ENCODE results near the gene C1orf174. TPM values are rescaled to one million over a fixed set of nuclear protein-coding genes. Genes with fewer than 3 reads are reported as not detected.

Gene C1orf174
- total and polyA plus RNA-seq, 2 donors (not counting 1 experiment from before 2014, with no cell fraction given) = 24.1 to 39.6 TPM

DNA sequence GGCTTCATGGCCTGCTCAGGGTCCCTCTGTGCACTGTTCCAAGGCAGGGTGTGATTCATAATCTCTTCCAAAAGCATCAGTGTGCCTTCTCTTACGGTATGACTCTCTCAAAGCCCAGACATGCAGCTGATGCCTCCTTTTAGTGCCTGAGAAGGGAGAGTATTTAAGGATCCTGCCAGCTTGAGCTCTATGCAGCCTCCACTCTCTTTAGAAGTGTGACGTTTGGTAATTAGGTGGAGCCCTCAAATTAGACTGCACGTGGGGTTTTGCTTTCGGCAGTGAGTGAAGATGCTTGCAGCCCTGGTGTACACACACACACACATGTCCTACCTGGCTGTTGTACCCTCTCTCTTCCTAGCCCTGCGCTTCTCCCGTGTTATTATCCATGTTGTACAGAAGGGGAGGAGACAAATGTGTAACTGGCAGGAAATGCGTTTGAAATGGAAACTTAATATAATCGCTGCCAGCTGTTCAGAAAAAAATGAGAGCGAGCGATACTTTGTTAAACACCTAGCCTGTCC is 2.6 kb upstream of the C1orf174 start:
- TF ChIP-seq EZH2 (IDR thresholded peaks at IDR 0.05; ENCODE audit: low read length, missing control alignments) = no peak
- TF ChIP-seq, protein P1, sequence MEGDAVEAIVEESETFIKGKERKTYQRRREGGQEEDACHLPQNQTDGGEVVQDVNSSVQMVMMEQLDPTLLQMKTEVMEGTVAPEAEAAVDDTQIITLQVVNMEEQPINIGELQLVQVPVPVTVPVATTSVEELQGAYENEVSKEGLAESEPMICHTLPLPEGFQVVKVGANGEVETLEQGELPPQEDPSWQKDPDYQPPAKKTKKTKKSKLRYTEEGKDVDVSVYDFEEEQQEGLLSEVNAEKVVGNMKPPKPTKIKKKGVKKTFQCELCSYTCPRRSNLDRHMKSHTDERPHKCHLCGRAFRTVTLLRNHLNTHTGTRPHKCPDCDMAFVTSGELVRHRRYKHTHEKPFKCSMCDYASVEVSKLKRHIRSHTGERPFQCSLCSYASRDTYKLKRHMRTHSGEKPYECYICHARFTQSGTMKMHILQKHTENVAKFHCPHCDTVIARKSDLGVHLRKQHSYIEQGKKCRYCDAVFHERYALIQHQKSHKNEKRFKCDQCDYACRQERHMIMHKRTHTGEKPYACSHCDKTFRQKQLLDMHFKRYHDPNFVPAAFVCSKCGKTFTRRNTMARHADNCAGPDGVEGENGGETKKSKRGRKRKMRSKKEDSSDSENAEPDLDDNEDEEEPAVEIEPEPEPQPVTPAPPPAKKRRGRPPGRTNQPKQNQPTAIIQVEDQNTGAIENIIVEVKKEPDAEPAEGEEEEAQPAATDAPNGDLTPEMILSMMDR (conservative IDR thresholded peaks at IDR 0.05 in 1 of 2, IDR thresholded peaks at IDR 0.05 in 1 of 2; ENCODE audit: low read depth in 1 of 2, low read length in 2 of 2) = no peak
- H4K20me1 ChIP-seq (ENCODE audit: control insufficient read depth, extremely low read depth, insufficient read depth, low read length) = no peaks in the 10 kb centered on the region
- H3K4me2 ChIP-seq (ENCODE audit: extremely low read depth, insufficient read depth, low read length) = no peak overlapping the region
- no peaks in the 10 kb centered on the region for H3K36me3 ChIP-seq (ENCODE audit: control insufficient read depth, insufficient read depth, low read length)
- H3K4me3 ChIP-seq (replicated peaks in 1 of 4; ENCODE audit: control extremely low read depth in 1 of 4, insufficient read depth in 1 of 4, low read depth in 3 of 4, low read length in 4 of 4) = no peak overlapping the region
- H3K79me2 ChIP-seq (ENCODE audit: control insufficient read depth, insufficient read depth, low read length) = peaks cover 23% of the 10 kb centered on the region
- no peak overlapping the region for H3K27ac ChIP-seq (ENCODE audit: insufficient read depth, low read length)
- no peaks in the 10 kb centered on the region for H3K9me3 ChIP-seq (ENCODE audit: control insufficient read depth, insufficient read depth, low read depth, low read length)
- no peaks in the 10 kb centered on the region for H3K27me3 ChIP-seq (ENCODE audit: control insufficient read depth, insufficient read depth, low read length)
- no peak overlapping the region for H2AFZ ChIP-seq (ENCODE audit: low read length)
- H3K9ac ChIP-seq (ENCODE audit: insufficient read depth, low read length) = no peak overlapping the region
- H3K4me1 ChIP-seq (ENCODE audit: control insufficient read depth, extremely low read depth, insufficient read depth, low read length) = no peaks in the 10 kb centered on the region
- no peak for DNase-seq (ENCODE audit: low read depth in 2 of 2)

DNA sequence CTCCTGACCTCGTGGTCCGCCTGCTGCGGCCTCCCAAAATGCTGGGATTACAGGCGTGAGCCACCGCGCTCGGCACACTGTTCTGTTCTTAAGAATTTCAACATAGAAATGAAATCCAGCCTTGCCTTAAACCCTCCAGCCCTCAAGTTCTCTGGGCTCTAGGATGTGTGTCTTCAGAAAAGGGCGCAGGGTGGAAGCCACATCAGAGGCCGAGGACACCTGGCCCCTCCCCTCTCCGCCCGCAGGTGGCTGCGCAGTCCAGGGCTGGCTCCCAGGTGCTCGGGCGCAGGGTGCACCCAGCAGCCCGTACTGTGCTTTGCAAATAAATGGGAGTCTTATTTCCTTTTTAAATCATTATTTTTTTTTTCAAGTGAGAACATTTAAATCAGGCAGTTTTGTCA is 2.0 kb upstream of the C1orf174 start:
- TF ChIP-seq, protein P1 (conservative IDR thresholded peaks at IDR 0.05 in 1 of 2, IDR thresholded peaks at IDR 0.05 in 1 of 2; ENCODE audit: low read depth in 1 of 2, low read length in 2 of 2) = no peak
- TF ChIP-seq EZH2 (IDR thresholded peaks at IDR 0.05; ENCODE audit: low read length, missing control alignments) = no peak
- Histone ChIP-seq H4K20me1 (ENCODE audit: control insufficient read depth, extremely low read depth, insufficient read depth, low read length) (no peaks in the 10 kb centered on the region), H3K27me3 (ENCODE audit: control insufficient read depth, insufficient read depth, low read length) (no peaks in the 10 kb centered on the region), H3K36me3 (ENCODE audit: control insufficient read depth, insufficient read depth, low read length) (no peaks in the 10 kb centered on the region), H3K9me3 (ENCODE audit: control insufficient read depth, insufficient read depth, low read depth, low read length) (no peaks in the 10 kb centered on the region), H3K27ac (ENCODE audit: insufficient read depth, low read length) (no peak overlapping the region), H3K9ac (ENCODE audit: insufficient read depth, low read length) (no peak overlapping the region), H3K79me2 (ENCODE audit: control insufficient read depth, insufficient read depth, low read length) (peaks cover 27% of the 10 kb centered on the region), H3K4me3 (replicated peaks in 1 of 4; ENCODE audit: control extremely low read depth in 1 of 4, insufficient read depth in 1 of 4, low read depth in 3 of 4, low read length in 4 of 4) (no peak overlapping the region), H3K4me1 (ENCODE audit: control insufficient read depth, extremely low read depth, insufficient read depth, low read length) (no peaks in the 10 kb centered on the region), H2AFZ (ENCODE audit: low read length) (no peak overlapping the region), H3K4me2 (ENCODE audit: extremely low read depth, insufficient read depth, low read length) (no peak overlapping the region)
- DNase-seq (ENCODE audit: low read depth in 2 of 2) = no peak

DNA sequence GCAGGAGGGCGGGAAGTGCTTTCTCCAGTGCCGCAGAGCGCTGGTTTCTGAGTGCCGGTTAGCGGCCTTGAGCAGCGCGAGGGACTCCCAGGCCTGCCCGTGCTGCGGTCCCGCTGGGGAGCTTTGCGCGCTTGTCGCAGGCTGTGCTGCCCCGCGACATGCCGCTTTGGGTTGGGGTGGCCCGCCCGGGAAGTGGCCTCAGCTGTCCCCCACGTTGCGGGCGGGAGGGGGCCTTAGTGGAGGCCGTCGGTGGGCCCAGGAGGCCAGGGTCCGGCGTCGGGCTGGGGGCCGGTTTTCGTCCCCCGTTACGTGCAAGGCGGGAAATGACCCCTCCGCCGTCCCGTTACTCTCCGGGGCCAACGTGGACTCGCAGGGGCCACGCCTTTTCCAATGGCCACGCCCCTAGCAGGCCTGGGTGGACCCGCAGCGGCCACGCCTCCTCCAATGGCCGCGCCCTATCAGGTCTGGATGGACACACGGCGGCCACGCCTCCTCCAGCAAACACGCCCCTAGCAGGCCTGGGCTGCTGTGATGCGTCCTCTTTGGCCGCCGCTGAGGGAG is 977 bp upstream of the C1orf174 start:
- TF ChIP-seq, protein P1 (conservative IDR thresholded peaks at IDR 0.05 in 1 of 2, IDR thresholded peaks at IDR 0.05 in 1 of 2; ENCODE audit: low read depth in 1 of 2, low read length in 2 of 2) = no peak
- no peak for TF ChIP-seq EZH2 (IDR thresholded peaks at IDR 0.05; ENCODE audit: low read length, missing control alignments)
- H3K27me3 ChIP-seq (ENCODE audit: control insufficient read depth, insufficient read depth, low read length) = no peaks in the 10 kb centered on the region
- peak overlapping the region; percentile 90 for H3K9ac ChIP-seq (ENCODE audit: insufficient read depth, low read length)
- peaks cover 3% of the 10 kb centered on the region for H3K4me1 ChIP-seq (ENCODE audit: control insufficient read depth, extremely low read depth, insufficient read depth, low read length)
- H3K4me2 ChIP-seq (ENCODE audit: extremely low read depth, insufficient read depth, low read length) = peak overlapping the region; percentile 85
- peak; percentile 92 to 96 for DNase-seq (ENCODE audit: low read depth in 2 of 2)
- H4K20me1 ChIP-seq (ENCODE audit: control insufficient read depth, extremely low read depth, insufficient read depth, low read length) = no peaks in the 10 kb centered on the region
- H3K9me3 ChIP-seq (ENCODE audit: control insufficient read depth, insufficient read depth, low read depth, low read length) = no peaks in the 10 kb centered on the region
- peak overlapping the region; percentile 93 for H3K27ac ChIP-seq (ENCODE audit: insufficient read depth, low read length)
- no peaks in the 10 kb centered on the region for H3K36me3 ChIP-seq (ENCODE audit: control insufficient read depth, insufficient read depth, low read length)
- peak overlapping the region; percentile 85 for H2AFZ ChIP-seq (ENCODE audit: low read length)
- H3K79me2 ChIP-seq (ENCODE audit: control insufficient read depth, insufficient read depth, low read length) = peaks cover 37% of the 10 kb centered on the region
- peak overlapping the region; percentile 57 to 95 (median 78) for H3K4me3 ChIP-seq (replicated peaks in 1 of 4; ENCODE audit: control extremely low read depth in 1 of 4, insufficient read depth in 1 of 4, low read depth in 3 of 4, low read length in 4 of 4)

Measured in fibroblast of lung (primary cell).